NCI-H526 (cell line): ENCODE results near the gene FAF1.

Experiments
- DNase-seq, 2 experiments: peaks; one replicate each; lab custom pipeline; 2025; lab: John Stamatoyannopoulos, UW

Gene FAF1

GRCh38 chr1:50978144-50978851 is 18.2 kb upstream of the FAF1 start:
- DNase-seq, result peak; percentile 41 to 91

- DNase-seq, result peak in 1 of 2 experiments; percentile 79
These were observed 17.6 kb upstream of the FAF1 start for GRCh38 chr1:50977575-50978143.

- peak in 1 of 2 experiments; percentile 40 for DNase-seq
These were observed 17.0 kb upstream of the FAF1 start for GRCh38 chr1:50976890-50977574.

- no peak for DNase-seq
These were observed 16.2 kb upstream of the FAF1 start for GRCh38 chr1:50976111-50976889.

- DNase-seq, result no peak
These were observed 15.4 kb upstream of the FAF1 start for GRCh38 chr1:50975436-50975835.

- no peak for DNase-seq
These were observed 14.5 kb upstream of the FAF1 start for GRCh38 chr1:50974618-50974935.

- no peak for DNase-seq
These were observed 14.0 kb upstream of the FAF1 start for GRCh38 chr1:50973875-50974617.

GRCh38 chr1:50973255-50973654 is 13.2 kb upstream of the FAF1 start:
- no peak for DNase-seq

- no peak for DNase-seq
These were observed 12.7 kb upstream of the FAF1 start for GRCh38 chr1:50972766-50973165.

- DNase-seq, result no peak
These were observed 11.8 kb upstream of the FAF1 start for GRCh38 chr1:50971748-50972305.

- DNase-seq, result peak in 1 of 2 experiments; percentile 34
These were observed 11.0 kb upstream of the FAF1 start for GRCh38 chr1:50970931-50971582.

GRCh38 chr1:50970509-50970887 is 10.4 kb upstream of the FAF1 start:
- DNase-seq, result no peak

- peak; percentile 89 to 92 for DNase-seq
These were observed 9.8 kb upstream of the FAF1 start, which contains the start of gene CDKN2C for GRCh38 chr1:50969611-50970508. Gene CDKN2C (plus strand): TSS chr1:50970245. CDS start chr1:50970369, 124 bp downstream.

GRCh38 chr1:50968821-50969610 is 8.9 kb upstream of the FAF1 start:
- DNase-seq, result peak; percentile 55 to 88

- DNase-seq, result peak; percentile 84 to 97
These were observed 8.2 kb upstream of the FAF1 start for GRCh38 chr1:50968158-50968820.

- peak in 1 of 2 experiments; percentile 19 for DNase-seq
These were observed 7.5 kb upstream of the FAF1 start for GRCh38 chr1:50967416-50968157.

GRCh38 chr1:50966991-50967390 is 6.9 kb upstream of the FAF1 start:
- DNase-seq, result no peak

GRCh38 chr1:50964863-50965262 is 4.8 kb upstream of the FAF1 start:
- no peak for DNase-seq
